GM19023 (cell line): ENCODE data around the gene APOBEC2.

Experiments used
- ATAC-seq: cut with Tn5 transposase; IDR thresholded peaks from one replicate; pipeline ENCODE4 v1.9.1; 2021; ENCODE audit warnings: mild to moderate bottlenecking, moderate library complexity; ENCODE audit not compliant: unreplicated experiment

The APOBEC2 gene

GRCh38 chr6:41083072-41083471, 30.1 kb downstream of the APOBEC2 start:
- ATAC-seq = no peak

- no peak for ATAC-seq
Observed at GRCh38 chr6:41085182-41085581, 32.2 kb downstream of the APOBEC2 start.

GRCh38 chr6:41088451-41088850, 35.4 kb downstream of the APOBEC2 start:
- ATAC-seq = no peak

- no peak for ATAC-seq
Observed at GRCh38 chr6:41090841-41091761, 38.1 kb downstream of the APOBEC2 start.

- ATAC-seq = no peak
Observed at GRCh38 chr6:41092421-41093140, 39.6 kb downstream of the APOBEC2 start.

- ATAC-seq = no peak
Observed at GRCh38 chr6:41093729-41094128, 40.7 kb downstream of the APOBEC2 start.

GRCh38 chr6:41097467-41098090, 44.6 kb downstream of the APOBEC2 start:
- ATAC-seq = no peak

GRCh38 chr6:41098366-41098765, 45.4 kb downstream of the APOBEC2 start:
- no peak for ATAC-seq

- ATAC-seq = no peak
Observed at GRCh38 chr6:41100871-41101287, 47.9 kb downstream of the APOBEC2 start.

- no peak for ATAC-seq
Observed at GRCh38 chr6:41103847-41104246, 50.8 kb downstream of the APOBEC2 start.

- no peak for ATAC-seq
Observed at GRCh38 chr6:41111017-41111416, 58.0 kb downstream of the APOBEC2 start.
